Measurements from ENCODE around the gene BIN1. TPM values are rescaled to one million over a fixed set of nuclear protein-coding genes. Genes with fewer than 3 reads are reported as not detected.

BIN1 gene
- total and polyA plus RNA-seq, 8 donors, result 13.3 to 21.3 (median 16.2) TPM

DNA sequence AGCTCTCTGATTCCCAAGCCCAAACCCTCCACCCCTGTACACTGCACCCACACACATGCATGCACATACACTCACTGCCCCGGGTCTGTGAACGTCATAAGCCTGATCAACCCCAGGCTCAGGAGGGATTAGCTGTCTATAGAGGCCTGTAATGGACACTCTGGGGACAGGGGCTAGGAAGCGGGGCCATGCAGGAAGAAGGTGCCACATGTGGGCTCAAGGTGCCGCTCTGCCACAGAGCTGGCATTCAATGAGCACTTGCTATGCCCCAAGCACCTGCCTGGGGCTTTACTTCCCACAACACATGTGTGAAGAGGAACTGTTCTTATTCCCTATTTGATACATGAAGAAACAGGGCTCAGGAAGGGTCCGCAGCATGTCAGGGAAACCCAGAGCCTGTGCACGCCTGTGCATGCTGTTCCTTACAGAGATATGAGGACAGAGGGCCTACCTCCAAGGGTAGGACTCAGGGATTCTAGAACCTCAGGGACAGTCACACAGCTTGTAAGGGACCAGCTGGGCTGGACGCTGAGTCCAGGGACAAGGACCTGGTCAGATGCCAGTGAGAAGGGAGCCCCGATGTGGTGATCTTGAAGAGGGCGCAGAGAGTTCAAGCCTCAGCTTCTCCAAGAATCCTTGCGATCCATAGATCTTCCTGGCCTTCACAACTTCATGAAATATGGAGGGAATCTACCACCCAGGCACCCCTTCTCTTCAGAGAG lies 5.0 kb downstream of the BIN1 start:
- no peak for ATAC-seq

DNA sequence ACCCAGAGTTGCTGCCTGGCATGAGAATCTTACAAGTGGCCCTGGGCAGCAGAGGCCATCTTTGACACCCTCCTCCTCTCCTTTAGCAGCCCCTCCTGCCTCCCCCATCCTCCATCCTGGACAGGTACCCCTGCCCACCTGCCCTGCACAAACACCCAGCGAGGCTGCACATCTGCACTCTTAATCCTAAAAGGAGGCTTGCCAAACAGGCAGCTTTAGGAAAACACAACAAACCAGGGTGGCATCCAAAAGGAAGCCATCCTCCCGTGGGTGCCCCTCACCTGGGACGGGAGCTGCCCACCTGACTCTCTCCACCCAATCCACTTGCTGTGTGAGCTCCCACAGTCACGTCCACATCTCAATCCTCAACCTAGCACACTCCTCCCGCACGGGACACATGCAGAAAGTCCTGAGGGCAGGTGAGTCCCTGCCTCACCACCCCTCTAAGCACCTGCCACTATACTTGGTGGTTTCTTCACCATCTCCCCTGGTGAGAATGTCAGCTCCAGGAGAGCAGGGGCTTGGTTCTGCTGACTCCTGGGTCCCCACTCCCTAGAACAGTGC lies 5.8 kb downstream of the BIN1 start:
- no peaks in the 10 kb centered on the region for H3K9me3 ChIP-seq
- WGBS, 2 donors, result 92% methylated on average over 6 of the region's 6 CpGs
- peaks cover 0 to 8% (median 0%) of the 10 kb centered on the region in 3 donors for H3K4me1 ChIP-seq
- no peak overlapping the region for H3K4me3 ChIP-seq
- no peaks in the 10 kb centered on the region for H3K36me3 ChIP-seq
- intact Hi-C loops (cut with DNase I), result no loop called here
- peak overlapping the region in 2 of 4 donors; percentile 19 to 50 for H3K27ac ChIP-seq
- no peak for FAIRE-seq
- H3K27me3 ChIP-seq, result no peaks in the 10 kb centered on the region
- peak in 2 of 6 donors; percentile 31 to 44 for DNase-seq
- ATAC-seq, result no peak
- TF ChIP-seq, protein P1, sequence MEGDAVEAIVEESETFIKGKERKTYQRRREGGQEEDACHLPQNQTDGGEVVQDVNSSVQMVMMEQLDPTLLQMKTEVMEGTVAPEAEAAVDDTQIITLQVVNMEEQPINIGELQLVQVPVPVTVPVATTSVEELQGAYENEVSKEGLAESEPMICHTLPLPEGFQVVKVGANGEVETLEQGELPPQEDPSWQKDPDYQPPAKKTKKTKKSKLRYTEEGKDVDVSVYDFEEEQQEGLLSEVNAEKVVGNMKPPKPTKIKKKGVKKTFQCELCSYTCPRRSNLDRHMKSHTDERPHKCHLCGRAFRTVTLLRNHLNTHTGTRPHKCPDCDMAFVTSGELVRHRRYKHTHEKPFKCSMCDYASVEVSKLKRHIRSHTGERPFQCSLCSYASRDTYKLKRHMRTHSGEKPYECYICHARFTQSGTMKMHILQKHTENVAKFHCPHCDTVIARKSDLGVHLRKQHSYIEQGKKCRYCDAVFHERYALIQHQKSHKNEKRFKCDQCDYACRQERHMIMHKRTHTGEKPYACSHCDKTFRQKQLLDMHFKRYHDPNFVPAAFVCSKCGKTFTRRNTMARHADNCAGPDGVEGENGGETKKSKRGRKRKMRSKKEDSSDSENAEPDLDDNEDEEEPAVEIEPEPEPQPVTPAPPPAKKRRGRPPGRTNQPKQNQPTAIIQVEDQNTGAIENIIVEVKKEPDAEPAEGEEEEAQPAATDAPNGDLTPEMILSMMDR (IDR thresholded peaks at IDR 0.05), result no peak

More for the DNA sequence above, 5.0 kb downstream of the BIN1 start:
- H3K9me3 ChIP-seq, result no peaks in the 10 kb centered on the region
- H3K27me3 ChIP-seq, result no peaks in the 10 kb centered on the region
- H3K27ac ChIP-seq, result no peak overlapping the region
- H3K4me3 ChIP-seq, result no peak overlapping the region
- TF ChIP-seq, protein P1 (IDR thresholded peaks at IDR 0.05), result no peak
- no peaks in the 10 kb centered on the region for H3K36me3 ChIP-seq
- FAIRE-seq, result no peak
- H3K4me1 ChIP-seq, result peaks cover 0 to 8% (median 0%) of the 10 kb centered on the region in 3 donors
- intact Hi-C loops (cut with DNase I), result no loop called here
- 86 to 95% methylated on average over 10 of the region's 10 CpGs for WGBS, 2 donors
- DNase-seq, result peak in 1 of 6 donors; percentile 25

DNA sequence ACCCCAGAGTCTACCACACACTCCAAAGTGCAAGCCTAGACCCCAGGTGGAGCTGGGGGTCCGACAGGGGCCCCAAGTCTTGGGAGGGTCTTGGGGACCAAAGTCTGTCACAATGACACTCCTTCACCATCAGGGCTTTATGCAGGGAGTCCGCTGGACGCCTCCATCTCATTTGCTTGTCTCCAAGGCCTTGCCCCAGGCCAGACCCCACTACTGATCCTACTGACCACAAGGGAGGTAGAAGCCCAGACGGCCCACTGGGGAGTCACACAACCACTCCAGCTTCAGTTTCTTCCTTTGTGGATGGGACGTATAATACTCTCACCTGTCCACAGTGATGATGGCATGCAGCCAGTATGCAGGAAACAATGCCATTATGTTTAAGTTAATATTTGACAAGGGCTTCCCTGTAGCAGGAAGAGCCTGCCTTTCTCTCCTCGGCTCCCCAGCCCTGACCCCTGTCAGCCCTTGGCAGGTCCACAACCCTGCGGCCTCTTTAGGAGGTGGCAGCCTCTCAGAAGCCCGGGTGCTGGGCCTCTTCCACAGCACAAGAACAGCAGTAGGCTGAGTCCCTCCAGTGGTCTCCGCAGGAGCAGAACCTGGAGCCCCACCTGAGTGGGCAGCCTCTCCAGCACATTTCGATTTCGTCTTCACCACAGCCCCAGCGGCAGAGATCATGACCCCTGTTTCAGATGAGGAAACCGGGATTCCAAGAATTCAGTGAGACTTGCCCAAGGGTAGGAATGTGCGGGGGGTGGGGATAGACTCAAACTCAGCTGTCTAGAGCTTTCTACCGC lies 6.5 kb downstream of the BIN1 start:
- no peaks in the 10 kb centered on the region for H3K9me3 ChIP-seq
- peak; percentile 53 to 82 (median 68) for ATAC-seq
- FAIRE-seq, result no peak
- no peaks in the 10 kb centered on the region for H3K27me3 ChIP-seq
- H3K27ac ChIP-seq, result peak overlapping the region in 3 of 4 donors; percentile 8 to 50 (median 19)
- 55 to 57% methylated on average over 15 of the region's 15 CpGs for WGBS, 2 donors
- H3K4me1 ChIP-seq, result peaks cover 0 to 8% (median 0%) of the 10 kb centered on the region in 3 donors
- intact Hi-C loops (cut with DNase I), result no loop called here
- TF ChIP-seq, protein P1 (IDR thresholded peaks at IDR 0.05), result no peak
- no peak overlapping the region for H3K4me3 ChIP-seq
- no peaks in the 10 kb centered on the region for H3K36me3 ChIP-seq
- DNase-seq, result peak in 5 of 6 donors; percentile 41 to 74 (median 58)

DNA sequence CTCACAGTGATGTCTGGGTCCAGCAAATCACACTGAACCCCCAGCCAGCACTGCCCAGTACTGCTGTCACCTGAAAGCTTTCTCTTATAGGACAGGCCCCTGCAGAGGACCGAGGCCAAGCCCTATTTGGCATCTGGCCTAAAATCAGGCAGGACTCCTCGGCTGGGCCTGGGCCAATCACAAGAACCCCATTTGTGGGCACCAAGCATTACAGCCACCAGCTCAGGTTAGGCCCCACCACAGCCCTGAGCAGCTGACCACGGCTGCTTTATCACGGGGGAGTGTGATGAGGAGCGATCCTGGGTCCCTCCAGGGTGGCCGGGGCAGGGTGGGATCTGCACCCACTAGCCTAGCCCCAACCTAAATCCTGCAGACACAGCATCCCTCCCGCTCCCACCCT lies 8.2 kb downstream of the BIN1 start:
- Histone ChIP-seq H3K36me3 (no peaks in the 10 kb centered on the region), H3K9me3 (no peaks in the 10 kb centered on the region), H3K27ac (no peak overlapping the region), H3K4me1 (peaks cover 0 to 8% (median 0%) of the 10 kb centered on the region in 3 donors), H3K27me3 (no peaks in the 10 kb centered on the region), H3K4me3 (no peak overlapping the region)
- intact Hi-C loops (cut with DNase I), result no loop called here
- DNase-seq (peak in 2 of 6 donors; percentile 47 to 67), ATAC-seq (no peak), FAIRE-seq (no peak)
- 66 to 74% methylated on average over 7 of the region's 7 CpGs for WGBS, 2 donors
- TF ChIP-seq, protein P1 (IDR thresholded peaks at IDR 0.05), result no peak
